Measurements from ENCODE around the gene PGBD2.
"Not testable (repeated sequence)": the region's sequence is repeated elsewhere in the genome, so short reads cannot be mapped to it uniquely, and the experiment has no call there.

The PGBD2 gene

GRCh38 chr1:248885646-248886045 lies 20.4 kb upstream of the PGBD2 start:
- Histone ChIP-seq H3K4me3 (no peak overlapping the region), H3K27ac (no peak overlapping the region)

DNA sequence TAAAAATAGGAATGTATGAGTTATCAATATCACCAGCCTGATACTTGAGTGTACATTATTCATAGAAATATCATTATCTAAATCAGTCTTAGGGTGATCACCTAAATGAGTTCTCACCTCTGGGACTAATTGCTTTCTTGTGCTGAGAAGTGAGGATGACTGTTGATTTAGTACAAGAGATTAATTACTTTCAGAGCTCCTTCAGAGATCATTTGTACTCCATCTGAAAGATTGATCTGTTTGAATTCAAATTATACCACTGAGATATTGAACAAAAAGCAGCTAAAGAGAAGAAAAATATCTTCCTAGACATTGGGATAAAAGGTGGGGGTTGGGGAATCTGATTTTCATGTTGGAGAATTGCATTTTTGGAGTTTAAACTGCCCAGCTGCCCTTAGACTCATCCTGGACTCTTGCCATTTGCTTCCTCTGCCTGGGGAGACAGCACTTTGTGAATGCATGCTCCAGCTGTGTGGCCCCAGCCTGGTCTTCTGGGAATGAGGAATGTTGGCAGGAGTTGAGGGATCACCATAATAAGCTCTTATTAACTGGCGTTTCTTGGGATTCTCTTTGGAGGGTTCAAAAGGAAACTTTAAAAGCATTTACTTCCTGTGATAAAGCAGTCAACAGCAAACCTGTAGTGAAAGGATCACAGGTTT lies 19.7 kb upstream of the PGBD2 start:
- H3K27ac ChIP-seq: no peak overlapping the region
- no peak overlapping the region for H3K4me3 ChIP-seq

DNA sequence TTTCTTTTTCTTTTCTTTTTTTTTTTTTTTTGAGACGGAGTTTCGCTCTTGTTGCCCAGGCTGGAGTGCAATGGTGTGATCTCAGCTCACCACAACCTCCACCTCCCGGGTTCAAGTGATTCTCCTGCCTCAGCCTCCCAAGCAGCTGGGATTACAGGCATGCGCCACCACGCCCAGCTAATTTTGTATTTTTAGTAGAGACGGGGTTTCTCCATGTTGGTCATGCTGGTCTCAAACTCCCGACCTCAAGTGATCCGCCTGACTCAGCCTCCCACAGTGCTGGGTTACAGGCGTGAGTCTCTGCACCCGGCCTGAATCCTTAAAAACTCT lies 16.2 kb upstream of the PGBD2 start:
- H3K4me3 ChIP-seq, H3K27ac ChIP-seq: not testable (repeated sequence)

DNA sequence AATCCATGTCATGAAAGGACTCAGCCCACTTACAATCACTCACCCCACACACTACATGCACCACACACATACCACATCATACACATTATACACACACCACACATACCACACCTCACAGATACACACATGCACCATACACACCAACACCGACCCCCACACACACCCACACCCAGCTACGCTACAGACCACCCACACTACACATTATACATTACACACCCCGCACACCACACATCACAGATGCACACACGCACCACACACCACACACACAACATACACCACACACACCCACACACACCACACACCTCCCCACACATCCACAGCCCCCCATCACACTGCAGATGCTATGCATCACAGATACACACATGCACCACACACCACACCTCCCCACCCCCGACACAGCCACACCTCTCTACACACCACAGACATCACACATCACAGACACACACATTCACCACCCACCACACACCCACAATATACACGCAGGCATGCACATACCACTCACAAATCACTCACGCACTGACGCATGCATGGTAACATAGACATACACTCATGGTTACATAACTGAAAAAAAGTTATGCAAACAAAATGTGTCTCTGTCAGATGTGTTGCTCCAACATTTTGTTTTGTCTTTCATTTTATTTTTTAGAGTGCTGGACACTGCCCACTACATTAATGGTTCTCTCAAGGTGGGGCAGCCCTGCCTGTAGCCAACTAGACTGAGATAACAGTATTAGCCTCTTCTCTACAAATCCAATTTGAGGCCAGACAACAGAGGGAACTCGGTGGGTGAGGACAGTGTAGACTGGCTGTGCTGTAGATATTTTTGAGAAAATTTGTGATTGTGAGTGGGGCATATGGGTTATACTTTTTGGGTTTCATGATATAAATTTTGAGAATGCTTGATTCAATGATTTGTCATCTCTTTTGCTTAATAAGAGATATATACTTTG lies 15.2 kb upstream of the PGBD2 start:
- Histone ChIP-seq H3K4me3 (no peak overlapping the region), H3K27ac (no peak overlapping the region)

DNA sequence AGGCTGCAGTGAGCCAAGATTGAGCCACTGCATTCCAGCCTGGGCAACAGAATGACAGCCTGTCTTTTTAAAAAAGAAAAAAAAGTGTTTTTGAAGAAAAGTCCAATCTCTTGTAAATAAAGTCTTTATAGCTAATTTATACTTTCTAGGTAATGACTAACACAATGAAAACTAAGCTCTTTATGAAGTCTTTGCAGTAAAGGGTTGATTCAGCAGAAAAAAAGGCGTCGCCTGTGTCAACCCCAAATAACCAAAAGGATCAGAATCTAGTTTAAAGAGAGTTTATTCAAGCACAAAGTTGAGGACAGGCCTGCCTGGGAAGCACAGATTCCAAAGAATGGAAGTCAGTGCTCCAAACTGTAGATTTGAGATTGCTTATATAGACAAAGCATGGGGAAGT lies 14.3 kb upstream of the PGBD2 start:
- Histone ChIP-seq H3K27ac (no peak overlapping the region), H3K4me3 (no peak overlapping the region)

DNA sequence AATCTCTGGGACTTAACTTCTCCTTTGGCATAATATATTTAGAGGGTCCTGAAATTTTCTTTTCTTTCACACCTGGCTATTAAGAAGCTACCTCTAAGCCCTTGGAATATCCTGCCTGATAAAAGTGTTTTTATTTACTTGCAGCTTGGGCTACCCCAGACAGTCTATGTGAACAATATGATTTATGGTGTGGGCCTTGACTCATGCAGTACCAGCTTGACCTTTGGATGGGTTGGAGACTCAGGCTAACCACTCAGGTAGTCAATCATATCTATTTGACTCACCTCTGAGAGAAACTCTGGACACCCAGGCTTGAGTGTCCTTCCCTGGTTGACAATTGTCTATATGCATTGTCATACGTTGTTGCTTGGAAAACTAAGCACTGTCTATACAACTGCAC lies 13.4 kb upstream of the PGBD2 start:
- H3K4me3 ChIP-seq: no peak overlapping the region
- H3K27ac ChIP-seq: no peak overlapping the region

- no peak overlapping the region for H3K4me3 ChIP-seq
- no peak overlapping the region for H3K27ac ChIP-seq
These were observed 11.2 kb upstream of the PGBD2 start for GRCh38 chr1:248894837-248895236.

GRCh38 chr1:248897412-248898337 lies 8.4 kb upstream of the PGBD2 start:
- Histone ChIP-seq H3K27ac (peak overlapping the region in 1 of 21 experiments; percentile 58), H3K4me3 (peak overlapping the region in 2 of 7 experiments; percentile 9 to 14)

GRCh38 chr1:248900637-248901036 lies 5.4 kb upstream of the PGBD2 start:
- no peak overlapping the region for H3K27ac ChIP-seq
- no peak overlapping the region for H3K4me3 ChIP-seq

DNA sequence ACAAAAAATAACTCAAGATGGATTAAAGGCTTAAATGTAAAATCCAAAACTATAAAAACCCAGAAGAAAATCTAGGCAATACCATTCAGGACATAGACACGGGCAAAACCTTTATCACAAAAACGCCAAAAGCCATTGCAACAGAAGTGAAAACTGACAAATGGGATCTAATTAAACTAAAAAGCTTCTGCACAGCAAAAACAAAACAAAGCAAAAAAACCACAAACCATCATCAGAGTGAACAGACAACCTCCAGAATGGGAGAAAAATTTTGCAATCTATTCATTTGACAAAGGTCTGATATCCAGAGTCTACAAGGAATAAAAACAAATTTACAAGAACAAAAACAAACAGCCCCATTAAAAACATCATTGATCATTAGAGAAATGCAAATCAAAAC lies 4.5 kb upstream of the PGBD2 start:
- Histone ChIP-seq H3K4me3 (no peak overlapping the region), H3K27ac (no peak overlapping the region)

DNA sequence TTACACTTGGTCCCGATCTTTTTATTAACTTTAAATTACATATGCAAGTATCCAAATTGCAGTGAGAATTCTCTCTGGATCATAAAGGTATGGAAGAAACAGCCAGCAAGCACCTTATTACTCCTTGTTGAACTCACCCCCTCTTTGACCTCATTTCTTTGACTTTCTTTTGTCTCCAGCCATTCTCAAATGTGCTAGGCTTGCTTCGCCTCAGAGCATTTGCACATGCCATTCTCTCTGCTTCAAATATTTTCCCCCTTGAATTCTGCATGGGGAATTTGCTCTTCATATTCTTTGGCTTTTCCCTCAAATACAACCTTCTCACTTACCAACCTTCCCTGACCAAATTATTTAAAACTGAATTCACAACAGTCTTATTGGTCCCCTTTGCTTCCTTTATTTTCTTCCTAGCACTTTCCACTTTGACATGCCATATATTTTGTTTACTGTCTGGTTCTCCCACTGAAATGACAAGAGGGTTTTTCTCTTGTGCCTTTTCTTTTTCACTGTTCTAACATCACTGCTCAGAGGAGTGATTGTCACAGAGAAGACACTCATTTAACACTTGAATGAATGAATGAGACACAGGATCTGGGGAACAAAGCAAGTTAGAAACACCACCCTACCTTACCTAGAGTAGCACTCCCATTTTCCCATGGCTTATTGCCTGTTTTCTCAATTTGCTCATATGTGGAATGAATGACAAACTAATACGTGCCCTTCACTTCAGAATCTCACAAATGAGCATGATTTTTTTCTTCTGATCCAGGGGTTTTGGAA lies 1.4 kb upstream of the PGBD2 start:
- Histone ChIP-seq H3K27ac (no peak overlapping the region), H3K4me3 (no peak overlapping the region)

- H3K4me3 ChIP-seq: peak overlapping the region; percentile 33 to 65 (median 52)
These were observed 400 bp upstream of the PGBD2 start for GRCh38 chr1:248905662-248906008.

GRCh38 chr1:248906753-248907661 lies 972 bp downstream of the PGBD2 start:
- Histone ChIP-seq H3K4me3 (peak overlapping the region; percentile 28 to 65 (median 52)), H3K27ac (peak overlapping the region in 20 of 21 experiments; percentile 39 to 94 (median 82))

More at GRCh38 chr1:248905662-248906008, 400 bp upstream of the PGBD2 start:
- peak overlapping the region; percentile 59 to 94 (median 90) for H3K27ac ChIP-seq

DNA sequence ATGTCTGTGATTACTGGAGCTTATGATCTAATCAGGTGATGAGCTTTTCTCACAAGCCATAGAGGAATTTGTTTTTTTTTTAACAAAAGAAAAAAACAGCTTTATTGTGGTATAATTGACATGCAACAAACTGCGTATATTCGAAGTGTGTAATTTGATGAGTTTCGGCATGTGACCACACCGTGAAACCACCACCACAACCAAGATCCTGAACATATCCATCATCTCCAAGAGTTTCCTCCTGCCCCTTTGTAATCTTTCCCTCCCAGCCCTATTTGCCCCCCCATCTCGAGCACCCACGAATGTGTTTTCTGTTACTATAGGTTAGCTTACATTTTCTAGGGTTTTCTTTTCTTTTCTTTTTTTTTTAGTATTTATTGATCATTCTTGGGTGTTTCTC lies 4.7 kb downstream of the PGBD2 start:
- Histone ChIP-seq H3K4me3 (no peak overlapping the region), H3K27ac (no peak overlapping the region)

DNA sequence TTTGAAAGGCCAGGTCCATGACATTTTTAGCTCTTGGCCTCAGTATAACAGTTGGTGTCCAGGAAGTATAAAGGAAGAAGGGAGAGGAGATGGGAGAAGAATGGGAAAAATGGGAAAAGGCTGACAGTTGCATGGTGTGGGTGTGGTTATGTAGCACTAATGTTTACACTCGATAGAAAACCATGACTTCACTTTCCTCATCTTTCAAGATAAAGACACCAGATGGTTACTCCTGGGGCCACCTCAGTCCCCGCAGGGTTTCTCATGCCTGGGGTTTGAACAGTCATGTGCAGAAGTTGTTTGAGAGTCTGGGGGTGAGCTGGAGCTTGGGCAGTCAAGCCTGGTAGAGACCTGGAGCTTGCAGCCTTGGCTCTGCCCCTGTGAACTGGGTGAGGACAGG lies 7.9 kb downstream of the PGBD2 start:
- H3K27ac ChIP-seq: no peak overlapping the region
- H3K4me3 ChIP-seq: no peak overlapping the region

GRCh38 chr1:248914796-248915381 lies 8.9 kb downstream of the PGBD2 start:
- H3K4me3 ChIP-seq: no peak overlapping the region
- H3K27ac ChIP-seq: no peak overlapping the region

DNA sequence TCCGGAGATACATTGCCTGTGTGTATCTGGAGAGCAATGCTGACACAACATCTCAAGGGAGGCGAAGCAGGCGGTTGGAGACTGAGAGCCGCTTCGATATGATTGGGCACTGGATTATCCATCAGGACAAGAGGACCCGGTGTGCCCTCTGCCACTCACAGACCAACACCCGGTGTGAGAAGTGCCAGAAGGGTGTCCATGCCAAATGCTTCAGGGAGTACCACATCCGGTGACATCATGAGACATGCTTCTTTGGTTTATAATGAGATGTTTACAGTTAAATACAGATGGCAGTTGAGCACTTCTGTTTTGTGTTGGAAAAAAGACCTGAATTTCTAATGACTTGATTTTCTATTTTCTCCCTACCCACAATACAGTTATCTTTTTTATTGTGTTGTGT lies 12.1 kb downstream of the PGBD2 start:
- Histone ChIP-seq H3K27ac (no peak overlapping the region), H3K4me3 (no peak overlapping the region)
